Keratinocyte (primary cell): ENCODE data around the gene PLCD1. TPM values are rescaled to one million over a fixed set of nuclear protein-coding genes. Genes with fewer than 3 reads are reported as not detected.

Experiments used
- DNase-seq: peaks from one replicate; pipeline ENCODE4 v3.0.0-alpha.2; 2011; ENCODE audit warnings: low read depth, missing footprints, low spot score
- FAIRE-seq: peaks from 2 replicates; lab custom pipeline; 2011; peaks lifted over from hg19 to GRCh38; lab: Jason Lieb, UNC
- H2AFZ ChIP-seq: 2 replicates; pipeline ENCODE4 v1.6.0; 2012; ENCODE audit warnings: low read length, control low read depth, inconsistent platforms; ENCODE audit not compliant: control insufficient read depth
- H3K27ac ChIP-seq: 2 replicates; pipeline ENCODE4 v1.5.1; 2011; ENCODE audit warnings: low read length; ENCODE audit not compliant: control insufficient read depth, insufficient read depth
- H3K27me3 ChIP-seq: 3 replicates; pipeline ENCODE4 v1.6.0; 2011; ENCODE audit warnings: low read length; ENCODE audit not compliant: control insufficient read depth, insufficient read depth; ENCODE audit errors: extremely low read depth
- H3K36me3 ChIP-seq, 2 experiments: 2 replicates in 1 of 2; 3 replicates in 1 of 2; pipeline ENCODE4 v1.5.1; 2011; ENCODE audit warnings: low read length in 2 of 2, mild to moderate bottlenecking in 1 of 2; ENCODE audit not compliant: control insufficient read depth in 2 of 2, insufficient read depth in 2 of 2; ENCODE audit errors: extremely low read depth in 1 of 2
- H3K4me1 ChIP-seq: 3 replicates; pipeline ENCODE4 v1.5.1; 2011; ENCODE audit warnings: low read length; ENCODE audit not compliant: control insufficient read depth, insufficient read depth; ENCODE audit errors: extremely low read depth
- H3K4me2 ChIP-seq: 3 replicates; pipeline ENCODE4 v1.6.0; 2011; ENCODE audit warnings: low read depth, low read length; ENCODE audit not compliant: control insufficient read depth, insufficient read depth; ENCODE audit errors: extremely low read depth
- H3K4me3 ChIP-seq, 3 experiments: fragments of 200-600 bp in 1 of 3; sonication (generic) in 1 of 3; 2 replicates in 2 of 3; 3 replicates in 1 of 3; pipeline ENCODE4 v1.5.1; 2011 to 2016; ENCODE audit warnings: low read length in 3 of 3, mild to moderate bottlenecking in 3 of 3, control low read depth in 2 of 3, inconsistent platforms in 1 of 3, low read depth in 1 of 3, mixed read lengths in 1 of 3, mixed run types in 1 of 3, moderate library complexity in 1 of 3; ENCODE audit not compliant: control insufficient read depth in 2 of 3, insufficient read depth in 2 of 3; ENCODE audit errors: extremely low read depth in 1 of 3
- H3K79me2 ChIP-seq: 2 replicates; pipeline ENCODE4 v1.6.0; 2012; ENCODE audit warnings: low read length; ENCODE audit not compliant: control insufficient read depth, insufficient read depth
- H3K9ac ChIP-seq: 3 replicates; pipeline ENCODE4 v1.6.0; 2011; ENCODE audit warnings: low read length; ENCODE audit not compliant: control insufficient read depth, insufficient read depth; ENCODE audit errors: extremely low read depth
- H3K9me1 ChIP-seq: 3 replicates; pipeline ENCODE4 v1.6.0; 2011; ENCODE audit warnings: low read length; ENCODE audit not compliant: control insufficient read depth, insufficient read depth; ENCODE audit errors: extremely low read depth
- H3K9me3 ChIP-seq: 2 replicates; pipeline ENCODE4 v1.5.1; 2012; ENCODE audit warnings: low read depth, low read length; ENCODE audit not compliant: control insufficient read depth
- H4K20me1 ChIP-seq: 3 replicates; pipeline ENCODE4 v1.6.0; 2011; ENCODE audit warnings: low read length; ENCODE audit not compliant: control insufficient read depth, insufficient read depth; ENCODE audit errors: extremely low read depth
- CTCF ChIP-seq, 3 experiments: IDR thresholded peaks in 1 of 3; conservative IDR thresholded peaks in 1 of 3; optimal IDR thresholded peaks in 1 of 3; 2 replicates in 2 of 3; 3 replicates in 1 of 3; pipeline versions ENCODE3 to v1.5.1; 2011; ENCODE audit warnings: low read length in 3 of 3, mild to moderate bottlenecking in 3 of 3, moderate library complexity in 2 of 3, control low read depth in 1 of 3, inconsistent platforms in 1 of 3; ENCODE audit not compliant: insufficient read depth in 2 of 3; ENCODE audit errors: extremely low read depth in 1 of 3
- EZH2 ChIP-seq: IDR thresholded peaks from one replicate; pipeline ENCODE4 v1.6.1; 2012; ENCODE audit warnings: inconsistent platforms, mild to moderate bottlenecking, low read length, moderate library complexity
- dilution Hi-C: fragments of 300-500 bp; cut with MboI; formaldehyde crosslinking; loops from one replicate; pipeline ENCODE4 v1.7.0; 2020; ENCODE audit warnings: low sequenced_read_pairs; ENCODE audit not compliant: extremely low pct_ligation_motif_present
- polyA plus RNA-seq, 5 experiments: library from polyadenylated mRNA; depleted of rRNA in 3 of 5; stranded (reverse) in 3 of 5; stranded (forward) in 1 of 5; unstranded in 1 of 5; fragments of >200 nt; gene quantifications; 1 replicate in 1 of 5; 2 replicates in 3 of 5; 3 replicates in 1 of 5; pipeline versions ENCODE4 v1.2.1 to v1.2.3, GENCODE V29; 2011 to 2012; ENCODE audit warnings: missing spikeins in 2 of 5, low read depth in 1 of 5, low replicate concordance in 1 of 5

The PLCD1 gene
- polyA plus RNA-seq, 1 donor (not counting 4 experiments of a cell fraction or from before 2014, with no cell fraction given): 26.0 TPM

DNA sequence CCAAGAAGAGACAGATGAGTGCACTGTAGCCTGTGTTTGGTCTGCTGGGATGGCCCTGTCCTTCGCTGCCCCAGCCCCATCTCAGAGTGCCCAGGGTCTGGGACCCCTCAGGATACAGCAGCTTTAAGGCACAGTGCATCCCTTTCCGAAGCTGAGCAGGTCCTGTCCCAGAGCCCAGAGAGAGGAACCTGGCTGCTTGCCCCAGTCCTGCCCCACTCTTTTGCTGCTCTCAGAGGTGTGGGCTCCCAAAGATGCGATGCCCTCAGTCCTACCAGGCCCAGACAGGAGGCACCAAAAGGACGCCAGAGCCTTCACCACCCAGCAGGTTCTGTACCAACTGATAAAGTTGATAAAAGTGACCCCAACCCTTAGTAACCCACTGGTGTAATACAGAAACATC, 8.2 kb downstream of the PLCD1 start:
- Histone ChIP-seq H3K9ac (no peak overlapping the region), H3K79me2 (peaks cover 2% of the 10 kb centered on the region), H3K36me3 (peaks cover 7 to 18% of the 10 kb centered on the region in 2 experiments), H3K4me1 (peaks cover 14% of the 10 kb centered on the region), H3K4me2 (no peak overlapping the region), H3K4me3 (no peak overlapping the region), H3K9me1 (no peaks in the 10 kb centered on the region), H3K9me3 (peaks cover 3% of the 10 kb centered on the region), H4K20me1 (peaks cover 3% of the 10 kb centered on the region), H3K27ac (no peak overlapping the region), H2AFZ (no peak overlapping the region), H3K27me3 (no peaks in the 10 kb centered on the region)
- dilution Hi-C loops: no loop called here
- FAIRE-seq: no peak
- TF ChIP-seq EZH2: no peak
- TF ChIP-seq CTCF (optimal IDR thresholded peaks at IDR 0.05 in 1 of 3, IDR thresholded peaks at IDR 0.05 in 1 of 3, conservative IDR thresholded peaks at IDR 0.05 in 1 of 3; ENCODE audit: extremely low read depth in 1 of 3, insufficient read depth in 2 of 3, low read length in 3 of 3): no peak
- DNase-seq: no peak

GRCh38 chr3:38020342-38020726, 9.1 kb downstream of the PLCD1 start:
- peaks cover 13 to 24% of the 10 kb centered on the region in 2 experiments for H3K36me3 ChIP-seq
- no peak overlapping the region for H3K9ac ChIP-seq
- H4K20me1 ChIP-seq: peaks cover 1% of the 10 kb centered on the region
- no peak overlapping the region for H2AFZ ChIP-seq
- no peak for FAIRE-seq
- no peaks in the 10 kb centered on the region for H3K27me3 ChIP-seq
- peaks cover 2% of the 10 kb centered on the region for H3K79me2 ChIP-seq
- peaks cover 4% of the 10 kb centered on the region for H3K9me3 ChIP-seq
- H3K4me3 ChIP-seq: no peak overlapping the region
- dilution Hi-C loops: no loop called here
- peaks cover 6% of the 10 kb centered on the region for H3K4me1 ChIP-seq
- DNase-seq: no peak
- no peak overlapping the region for H3K27ac ChIP-seq
- no peaks in the 10 kb centered on the region for H3K9me1 ChIP-seq
- no peak overlapping the region for H3K4me2 ChIP-seq
- TF ChIP-seq CTCF (optimal IDR thresholded peaks at IDR 0.05 in 1 of 3, IDR thresholded peaks at IDR 0.05 in 1 of 3, conservative IDR thresholded peaks at IDR 0.05 in 1 of 3; ENCODE audit: extremely low read depth in 1 of 3, insufficient read depth in 2 of 3, low read length in 3 of 3) (no peak), EZH2 (no peak)
